Measurements from ENCODE around the gene IGFN1.

The IGFN1 gene

GRCh38 chr1:201181323-201181722 is 9.3 kb upstream of the IGFN1 start:
- no peak overlapping the region for H3K9ac ChIP-seq (ENCODE audit: low read length)
- H3K79me2 ChIP-seq (ENCODE audit: insufficient read depth, low read length): no peaks in the 10 kb centered on the region

DNA sequence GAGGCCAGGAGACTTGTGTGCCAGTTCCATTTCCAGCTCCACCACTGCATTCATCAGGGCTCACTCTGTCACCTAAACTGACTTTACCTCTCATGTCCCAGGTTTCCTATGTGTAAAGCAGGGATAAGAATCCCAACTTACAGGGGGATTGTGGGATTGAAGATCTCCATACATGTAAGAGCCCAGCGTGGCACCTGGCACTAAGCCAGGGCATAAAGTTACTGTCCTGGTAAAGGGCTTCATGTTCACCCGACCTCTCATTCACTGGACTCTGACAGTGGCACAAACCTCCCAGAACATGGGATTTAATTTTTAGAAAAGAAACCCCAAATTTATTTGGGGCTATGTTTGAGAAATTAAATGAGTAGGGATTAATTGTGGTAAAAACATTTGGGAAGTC is 8.9 kb upstream of the IGFN1 start:
- Histone ChIP-seq H3K36me3 (ENCODE audit: low read length) (no peaks in the 10 kb centered on the region), H3K27me3 (ENCODE audit: low read length) (no peaks in the 10 kb centered on the region), H3K27ac (ENCODE audit: low read depth, low read length) (no peak overlapping the region), H3K9ac (ENCODE audit: low read length) (no peak overlapping the region), H4K20me1 (ENCODE audit: low read depth, low read length) (no peaks in the 10 kb centered on the region), H3F3A (ENCODE audit: insufficient read depth) (no peaks in the 10 kb centered on the region), H3K79me2 (ENCODE audit: insufficient read depth, low read length) (no peaks in the 10 kb centered on the region), H2AFZ (ENCODE audit: low read depth, low read length, severe bottlenecking) (no peak overlapping the region), H3K4me2 (ENCODE audit: low read depth, low read length, poor library complexity, severe bottlenecking) (no peak overlapping the region), H3K9me3 (ENCODE audit: insufficient read depth, low read length) (no peaks in the 10 kb centered on the region), H3K4me3 (ENCODE audit: insufficient read depth, low read length, poor library complexity, severe bottlenecking) (no peak overlapping the region), H3K9me2 (replicated peaks; ENCODE audit: insufficient read depth, low read length) (no peaks in the 10 kb centered on the region)
- TF ChIP-seq, protein P1, sequence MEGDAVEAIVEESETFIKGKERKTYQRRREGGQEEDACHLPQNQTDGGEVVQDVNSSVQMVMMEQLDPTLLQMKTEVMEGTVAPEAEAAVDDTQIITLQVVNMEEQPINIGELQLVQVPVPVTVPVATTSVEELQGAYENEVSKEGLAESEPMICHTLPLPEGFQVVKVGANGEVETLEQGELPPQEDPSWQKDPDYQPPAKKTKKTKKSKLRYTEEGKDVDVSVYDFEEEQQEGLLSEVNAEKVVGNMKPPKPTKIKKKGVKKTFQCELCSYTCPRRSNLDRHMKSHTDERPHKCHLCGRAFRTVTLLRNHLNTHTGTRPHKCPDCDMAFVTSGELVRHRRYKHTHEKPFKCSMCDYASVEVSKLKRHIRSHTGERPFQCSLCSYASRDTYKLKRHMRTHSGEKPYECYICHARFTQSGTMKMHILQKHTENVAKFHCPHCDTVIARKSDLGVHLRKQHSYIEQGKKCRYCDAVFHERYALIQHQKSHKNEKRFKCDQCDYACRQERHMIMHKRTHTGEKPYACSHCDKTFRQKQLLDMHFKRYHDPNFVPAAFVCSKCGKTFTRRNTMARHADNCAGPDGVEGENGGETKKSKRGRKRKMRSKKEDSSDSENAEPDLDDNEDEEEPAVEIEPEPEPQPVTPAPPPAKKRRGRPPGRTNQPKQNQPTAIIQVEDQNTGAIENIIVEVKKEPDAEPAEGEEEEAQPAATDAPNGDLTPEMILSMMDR (IDR thresholded peaks at IDR 0.05; ENCODE audit: insufficient read depth, low read length, poor library complexity, severe bottlenecking): no peak
- TF ChIP-seq EZH2phosphoT487 (conservative IDR thresholded peaks at IDR 0.05; ENCODE audit: low read length): no peak

More at GRCh38 chr1:201181323-201181722, 9.3 kb upstream of the IGFN1 start:
- no peaks in the 10 kb centered on the region for H3K9me3 ChIP-seq (ENCODE audit: insufficient read depth, low read length)
- H3K4me2 ChIP-seq (ENCODE audit: low read depth, low read length, poor library complexity, severe bottlenecking): no peak overlapping the region
- H4K20me1 ChIP-seq (ENCODE audit: low read depth, low read length): no peaks in the 10 kb centered on the region
- TF ChIP-seq EZH2phosphoT487 (conservative IDR thresholded peaks at IDR 0.05; ENCODE audit: low read length): no peak
- TF ChIP-seq, protein P1 (IDR thresholded peaks at IDR 0.05; ENCODE audit: insufficient read depth, low read length, poor library complexity, severe bottlenecking): no peak
- H3K27me3 ChIP-seq (ENCODE audit: low read length): no peaks in the 10 kb centered on the region
- no peaks in the 10 kb centered on the region for H3F3A ChIP-seq (ENCODE audit: insufficient read depth)
- no peak overlapping the region for H3K27ac ChIP-seq (ENCODE audit: low read depth, low read length)
- no peaks in the 10 kb centered on the region for H3K36me3 ChIP-seq (ENCODE audit: low read length)
- no peak overlapping the region for H2AFZ ChIP-seq (ENCODE audit: low read depth, low read length, severe bottlenecking)
- no peaks in the 10 kb centered on the region for H3K9me2 ChIP-seq (replicated peaks; ENCODE audit: insufficient read depth, low read length)
- H3K4me3 ChIP-seq (ENCODE audit: insufficient read depth, low read length, poor library complexity, severe bottlenecking): no peak overlapping the region

DNA sequence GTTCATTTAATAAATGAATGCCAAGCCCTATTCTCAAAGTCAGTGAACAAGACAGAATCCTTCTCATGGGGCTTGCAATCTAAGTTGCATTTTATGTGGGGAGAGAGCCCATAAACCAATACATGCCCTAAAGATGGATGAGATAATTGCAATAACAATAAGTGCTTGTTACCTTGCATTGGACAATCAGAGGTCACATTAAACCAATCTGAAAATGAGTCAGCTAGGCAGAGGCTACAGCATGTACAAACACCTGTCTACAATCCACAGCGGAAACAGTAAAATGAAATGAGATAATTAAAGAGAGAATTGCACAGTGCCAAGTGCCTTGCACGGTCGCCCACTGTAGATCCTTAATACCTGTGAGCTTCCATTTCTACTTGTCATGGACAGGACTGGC is 7.4 kb upstream of the IGFN1 start:
- H3K4me2 ChIP-seq (ENCODE audit: low read depth, low read length, poor library complexity, severe bottlenecking): no peak overlapping the region
- H3K9me3 ChIP-seq (ENCODE audit: insufficient read depth, low read length): no peaks in the 10 kb centered on the region
- H3K27me3 ChIP-seq (ENCODE audit: low read length): no peaks in the 10 kb centered on the region
- H3K9ac ChIP-seq (ENCODE audit: low read length): no peak overlapping the region
- no peak overlapping the region for H3K27ac ChIP-seq (ENCODE audit: low read depth, low read length)
- H3K9me2 ChIP-seq (replicated peaks; ENCODE audit: insufficient read depth, low read length): no peaks in the 10 kb centered on the region
- H2AFZ ChIP-seq (ENCODE audit: low read depth, low read length, severe bottlenecking): no peak overlapping the region
- H3K4me3 ChIP-seq (ENCODE audit: insufficient read depth, low read length, poor library complexity, severe bottlenecking): no peak overlapping the region
- no peaks in the 10 kb centered on the region for H3K79me2 ChIP-seq (ENCODE audit: insufficient read depth, low read length)
- no peaks in the 10 kb centered on the region for H3F3A ChIP-seq (ENCODE audit: insufficient read depth)
- H3K36me3 ChIP-seq (ENCODE audit: low read length): no peaks in the 10 kb centered on the region
- H4K20me1 ChIP-seq (ENCODE audit: low read depth, low read length): no peaks in the 10 kb centered on the region
- TF ChIP-seq, protein P1 (IDR thresholded peaks at IDR 0.05; ENCODE audit: insufficient read depth, low read length, poor library complexity, severe bottlenecking): no peak
- no peak for TF ChIP-seq EZH2phosphoT487 (conservative IDR thresholded peaks at IDR 0.05; ENCODE audit: low read length)
